GM21381 (cell line): ENCODE measurements around the gene ADARB1.

ENCODE experiments used
- ATAC-seq: cut with Tn5 transposase; IDR thresholded peaks from one replicate; pipeline ENCODE4 v1.9.1; 2021; ENCODE audit warnings: mild to moderate bottlenecking, moderate library complexity; ENCODE audit not compliant: unreplicated experiment

The ADARB1 gene

GRCh38 chr21:45073301-45074047 lies 906 bp upstream of the ADARB1 start:
- no peak for ATAC-seq

- ATAC-seq: no peak
Measured at GRCh38 chr21:45074818-45075595, 627 bp downstream of the ADARB1 start.

DNA sequence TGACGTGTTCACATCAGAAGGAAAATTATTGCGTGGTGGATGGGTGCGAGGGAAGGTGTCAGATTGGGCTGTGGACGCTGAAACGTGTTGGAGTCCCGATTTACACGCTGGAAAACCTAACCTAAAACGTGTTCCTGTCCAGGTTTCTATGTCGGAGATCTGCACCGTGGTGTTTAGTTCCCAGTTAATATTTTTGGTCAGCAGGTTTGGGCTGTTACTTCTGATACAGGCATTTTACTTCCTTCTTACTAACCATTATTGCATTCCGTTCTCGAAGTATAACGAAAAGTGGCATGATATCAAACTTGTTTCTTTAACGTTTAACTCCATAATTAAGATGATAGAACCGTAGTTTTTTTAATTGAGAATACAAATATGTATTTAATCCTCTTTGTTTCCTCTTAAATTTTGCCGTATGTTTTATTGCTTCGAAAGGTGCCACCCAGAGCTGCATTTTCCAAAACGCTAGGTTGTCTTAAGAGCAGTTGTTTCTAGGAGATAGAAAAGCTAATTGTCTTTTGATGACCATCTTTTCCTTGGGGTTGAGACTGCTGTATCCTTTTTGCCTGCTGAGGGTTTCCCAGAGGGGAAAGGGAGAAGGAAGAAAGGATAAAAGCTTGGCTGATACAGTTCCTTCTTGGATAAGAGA lies 1.3 kb downstream of the ADARB1 start:
- no peak for ATAC-seq

DNA sequence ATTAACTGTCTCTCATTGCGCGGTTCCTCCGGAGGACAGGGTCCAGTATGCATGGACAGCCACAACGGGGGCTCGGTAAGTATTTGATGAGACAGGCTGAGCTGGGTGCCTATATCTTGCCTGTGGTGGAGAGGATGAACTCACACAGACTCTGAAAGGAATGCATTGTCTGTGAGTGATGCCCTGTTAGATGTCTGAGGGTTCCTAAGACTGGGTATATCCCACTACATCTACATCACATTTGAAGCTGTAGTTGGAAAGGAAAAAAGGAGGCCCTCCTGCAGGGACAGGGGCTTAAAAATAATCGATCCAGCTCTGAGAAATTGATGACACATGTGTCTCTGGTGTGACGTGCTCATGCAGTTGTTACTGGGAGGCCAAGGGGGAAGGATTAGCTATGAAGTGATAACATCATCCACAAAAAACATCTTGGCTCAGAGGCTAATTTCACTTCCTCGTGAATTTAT lies 1.9 kb downstream of the ADARB1 start:
- no peak for ATAC-seq

- ATAC-seq: no peak
Measured at GRCh38 chr21:45078371-45078770, 4.0 kb downstream of the ADARB1 start.

DNA sequence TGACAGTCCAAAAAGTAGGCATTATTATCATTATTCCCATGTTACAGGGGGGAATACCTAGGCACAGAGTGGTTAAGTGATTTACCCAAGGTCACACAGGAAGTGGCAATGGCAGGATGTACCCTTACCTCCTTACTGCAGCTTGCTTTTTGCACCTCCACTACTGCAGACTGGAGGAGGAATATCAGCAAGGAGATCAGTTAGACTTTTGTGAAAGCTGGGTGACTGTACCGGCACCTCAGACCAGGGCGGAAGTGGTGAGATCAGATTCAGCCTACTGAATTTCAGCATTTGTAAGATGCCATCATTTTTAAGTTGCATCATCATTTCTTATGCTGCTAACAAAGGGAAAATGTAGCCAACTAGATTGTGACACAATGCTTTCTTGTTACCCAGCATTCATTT lies 4.5 kb downstream of the ADARB1 start:
- ATAC-seq: no peak

DNA sequence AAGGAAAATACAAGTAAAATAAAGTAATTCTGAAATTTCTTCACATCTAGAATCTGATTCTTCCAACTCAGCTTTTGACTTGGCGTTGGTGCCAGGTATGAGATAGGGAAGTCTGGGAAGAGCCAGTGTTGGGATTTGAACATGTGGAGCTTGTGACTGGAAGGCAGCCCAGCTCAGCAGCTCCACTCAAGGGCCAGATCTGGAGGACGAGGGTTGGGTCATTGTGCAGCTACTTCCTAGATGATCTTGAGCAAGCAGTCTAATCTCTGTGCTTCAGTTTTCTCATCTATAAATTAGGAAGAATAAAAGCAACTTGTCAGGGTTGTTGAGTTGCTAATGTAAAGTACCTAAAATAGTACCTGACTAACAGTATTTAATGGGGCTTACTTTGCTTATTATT lies 5.0 kb downstream of the ADARB1 start:
- no peak for ATAC-seq

GRCh38 chr21:45080232-45080631 lies 5.9 kb downstream of the ADARB1 start:
- ATAC-seq: no peak

- ATAC-seq: no peak
Measured at GRCh38 chr21:45080639-45081414, 6.4 kb downstream of the ADARB1 start.

GRCh38 chr21:45081636-45082035 lies 7.3 kb downstream of the ADARB1 start:
- ATAC-seq: no peak

- ATAC-seq: no peak
Measured at GRCh38 chr21:45082736-45083135, 8.4 kb downstream of the ADARB1 start.

DNA sequence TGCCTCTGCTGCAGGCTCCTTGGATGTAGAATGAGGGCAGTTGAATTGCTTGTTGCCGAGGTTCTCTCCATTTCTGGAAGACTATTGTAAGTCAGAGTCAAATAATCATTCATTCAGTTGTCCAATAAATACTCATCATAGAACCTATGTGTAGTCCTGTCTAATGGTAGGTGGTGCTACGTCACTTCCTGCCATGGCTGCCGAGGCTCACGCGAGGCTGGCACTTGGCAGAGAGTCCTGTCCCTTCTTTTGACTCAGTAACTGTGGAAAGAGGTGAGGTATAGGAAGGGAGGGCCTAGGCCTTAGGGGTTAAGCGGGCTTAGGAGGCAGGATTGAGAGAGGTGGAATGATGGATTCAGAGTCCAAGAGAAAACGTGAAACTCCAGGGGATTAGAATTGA lies 9.7 kb downstream of the ADARB1 start:
- no peak for ATAC-seq

DNA sequence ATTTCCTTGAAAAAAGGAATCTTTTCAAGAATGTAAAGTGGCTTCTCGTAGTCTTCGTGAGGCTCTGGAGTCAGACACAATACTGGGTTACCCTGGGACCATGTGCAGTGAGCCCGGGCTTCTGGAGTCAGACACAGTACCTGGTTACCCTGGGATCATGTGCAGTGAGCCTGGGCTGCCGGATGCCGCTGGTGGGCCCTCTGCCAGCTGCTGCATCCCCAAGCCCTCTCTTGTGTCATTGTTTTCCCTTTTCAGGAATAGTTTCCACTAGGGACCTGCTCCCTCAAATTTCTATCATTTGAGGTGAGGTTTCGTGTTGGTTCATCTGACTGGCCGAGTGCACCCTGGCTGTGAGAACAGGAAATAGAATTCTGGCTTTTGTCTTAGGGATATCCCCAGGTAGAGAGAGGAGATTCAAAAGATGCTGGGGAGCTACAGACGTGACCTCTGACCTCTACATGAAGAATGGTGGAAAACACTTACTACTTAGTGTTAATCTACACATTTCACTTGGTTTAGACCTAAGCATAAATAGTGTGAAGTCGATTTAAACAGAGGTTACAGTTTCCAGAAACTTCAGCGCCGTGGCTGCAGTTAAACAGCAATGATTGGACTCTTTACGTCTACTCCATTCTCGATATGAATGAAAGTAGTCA lies 10.6 kb downstream of the ADARB1 start:
- ATAC-seq: no peak

DNA sequence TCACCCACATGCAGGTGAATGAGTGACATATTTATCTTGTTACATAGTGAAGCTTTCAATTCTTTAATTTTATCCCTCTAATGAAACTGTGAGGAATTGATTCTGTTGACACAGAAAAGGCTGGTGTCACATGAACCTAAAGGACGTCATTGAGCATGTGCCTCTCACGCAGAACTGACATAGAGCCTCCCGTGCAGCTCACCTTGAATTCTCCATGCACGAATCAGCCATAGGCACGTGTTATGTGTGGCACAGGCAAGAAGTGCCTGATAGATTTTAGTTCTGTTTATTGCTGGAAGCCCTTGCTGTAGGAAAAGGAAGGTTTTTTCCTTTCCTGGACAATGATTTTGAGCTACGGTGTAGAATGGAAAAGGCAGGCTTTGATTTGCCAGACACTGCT lies 11.3 kb downstream of the ADARB1 start:
- ATAC-seq: no peak

DNA sequence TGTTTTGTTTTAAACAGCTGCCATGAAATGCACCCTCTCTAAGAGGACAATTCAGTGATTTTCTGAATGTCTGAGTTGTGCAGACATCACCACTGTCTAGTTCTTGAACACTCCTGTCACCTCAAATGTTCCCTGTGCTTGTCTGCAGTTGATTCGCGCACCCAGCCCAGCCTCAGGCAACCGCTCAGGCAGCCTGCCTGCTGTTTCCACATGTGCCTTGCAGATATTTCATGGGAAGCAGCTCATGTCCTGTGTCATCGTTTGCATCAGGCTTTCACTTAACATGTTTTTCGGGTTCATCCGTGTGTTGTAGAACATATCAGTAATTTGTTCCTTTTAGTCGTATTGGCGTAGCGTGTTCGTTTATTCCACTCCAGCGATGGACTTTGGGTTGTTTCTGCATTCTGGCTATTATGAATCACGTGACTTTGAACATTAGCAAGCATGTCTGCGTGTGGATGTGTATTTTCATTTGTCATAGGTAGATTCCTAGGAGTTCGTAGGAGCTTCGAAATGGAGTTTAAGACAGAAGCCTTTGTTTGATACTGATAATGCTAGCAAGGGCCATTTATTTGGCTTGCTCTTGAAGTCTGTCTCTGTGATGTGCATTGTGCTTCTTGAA lies 12.1 kb downstream of the ADARB1 start:
- no peak for ATAC-seq

DNA sequence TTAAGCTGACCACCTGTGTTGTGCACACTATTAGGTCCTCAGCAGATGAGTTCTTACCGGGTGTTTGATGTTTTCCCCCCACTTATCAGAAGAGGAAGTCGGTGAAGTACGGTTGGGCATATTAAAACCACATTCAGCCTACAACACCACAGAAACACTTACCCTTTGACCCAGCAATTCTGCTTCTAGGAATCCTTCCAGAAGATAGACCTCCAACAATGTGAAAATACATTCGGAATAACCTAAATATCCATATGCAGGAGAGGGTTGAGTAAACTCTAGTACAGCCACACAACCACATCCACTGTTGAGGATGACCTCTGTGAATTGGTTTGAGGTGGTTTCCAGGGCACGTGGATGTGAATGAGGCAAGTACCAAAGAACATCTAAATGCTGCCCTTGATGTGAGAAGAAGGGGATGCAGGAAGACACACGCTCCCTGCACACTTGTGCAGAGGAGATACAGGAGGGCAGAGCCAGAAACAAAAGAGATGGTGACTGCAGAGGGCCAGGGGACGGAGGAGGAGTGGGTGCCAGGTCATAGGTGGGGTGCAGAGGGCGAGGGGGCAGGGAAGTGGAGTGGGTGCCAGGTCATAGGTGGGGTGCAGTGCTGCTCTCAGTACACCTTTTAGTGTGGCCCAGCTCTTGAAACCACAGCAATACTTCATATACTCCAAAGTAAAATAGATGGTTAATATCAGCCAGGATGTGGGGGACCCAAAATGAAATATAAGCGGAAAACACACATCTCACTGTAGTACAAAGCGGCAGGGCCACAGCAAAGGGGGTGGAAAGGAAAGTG lies 12.8 kb downstream of the ADARB1 start:
- ATAC-seq: no peak

DNA sequence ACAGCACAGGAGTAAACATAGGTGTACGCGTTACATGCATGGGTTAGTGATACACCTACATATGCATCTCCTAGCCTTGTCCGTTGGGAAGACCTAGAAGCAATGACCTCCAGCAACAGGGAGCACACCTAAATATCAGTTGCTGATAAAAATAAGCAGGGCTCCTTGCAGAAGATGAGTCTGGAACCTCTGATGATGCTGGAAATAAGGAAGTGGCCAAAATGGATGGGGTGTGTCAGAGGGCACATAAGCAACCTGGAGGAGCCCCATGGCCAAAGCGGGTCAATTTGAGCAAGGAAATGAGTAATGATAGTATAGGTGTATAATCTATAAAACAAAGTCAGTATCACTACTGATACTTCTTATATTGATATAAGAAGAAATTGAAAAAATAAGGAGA lies 13.7 kb downstream of the ADARB1 start:
- no peak for ATAC-seq

GRCh38 chr21:45088729-45089128 lies 14.3 kb downstream of the ADARB1 start:
- ATAC-seq: no peak

- no peak for ATAC-seq
Measured at GRCh38 chr21:45089964-45090363, 15.6 kb downstream of the ADARB1 start.
